Measurements from ENCODE around the gene DNAAF5. TPM values are rescaled to one million over a fixed set of nuclear protein-coding genes. Genes with fewer than 3 reads are reported as not detected.
A peak's percentile ranks its signal among the peaks of the same experiment; 100 is the strongest.

Gene DNAAF5
- total RNA-seq, 4 donors from 2014 or later: 5.6 to 34.3 (median 13.3) TPM

GRCh38 chr7:774161-775109, 47.9 kb downstream of the DNAAF5 start:
- Histone ChIP-seq H3K27ac (no peak overlapping the region), H3K36me3 (no peaks in the 10 kb centered on the region), H3K4me1 (peaks cover 8 to 22% of the 10 kb centered on the region in 2 donors), H3K4me3 (no peak overlapping the region), H3K9me3 (no peaks in the 10 kb centered on the region), H3K27me3 (no peaks in the 10 kb centered on the region)
- TF ChIP-seq POLR2A (IDR thresholded peaks at IDR 0.05) (no peak), CTCF (IDR thresholded peaks at IDR 0.05) (peak; percentile 83 to 92 (median 84))
- intact Hi-C loops (cut with DNase I; ENCODE audit: low total_unique reads): loop anchor here (5.0 kb wide), 1 partner anchor 442 kb away; no protein-coding TSS in a partner anchor
- peak; percentile 46 to 66 for DNase-seq

- no peaks in the 10 kb centered on the region for H3K9me3 ChIP-seq
- TF ChIP-seq CTCF (IDR thresholded peaks at IDR 0.05): no peak
- TF ChIP-seq POLR2A (IDR thresholded peaks at IDR 0.05): no peak
- intact Hi-C loops (cut with DNase I; ENCODE audit: low total_unique reads): no loop called here
- H3K27ac ChIP-seq: no peak overlapping the region
- no peaks in the 10 kb centered on the region for H3K36me3 ChIP-seq
- DNase-seq: no peak
- H3K4me1 ChIP-seq: peaks cover 0 to 11% of the 10 kb centered on the region in 2 donors
- H3K4me3 ChIP-seq: no peak overlapping the region
- no peaks in the 10 kb centered on the region for H3K27me3 ChIP-seq
These were observed 49.9 kb downstream of the DNAAF5 start for GRCh38 chr7:776381-776780.

DNA sequence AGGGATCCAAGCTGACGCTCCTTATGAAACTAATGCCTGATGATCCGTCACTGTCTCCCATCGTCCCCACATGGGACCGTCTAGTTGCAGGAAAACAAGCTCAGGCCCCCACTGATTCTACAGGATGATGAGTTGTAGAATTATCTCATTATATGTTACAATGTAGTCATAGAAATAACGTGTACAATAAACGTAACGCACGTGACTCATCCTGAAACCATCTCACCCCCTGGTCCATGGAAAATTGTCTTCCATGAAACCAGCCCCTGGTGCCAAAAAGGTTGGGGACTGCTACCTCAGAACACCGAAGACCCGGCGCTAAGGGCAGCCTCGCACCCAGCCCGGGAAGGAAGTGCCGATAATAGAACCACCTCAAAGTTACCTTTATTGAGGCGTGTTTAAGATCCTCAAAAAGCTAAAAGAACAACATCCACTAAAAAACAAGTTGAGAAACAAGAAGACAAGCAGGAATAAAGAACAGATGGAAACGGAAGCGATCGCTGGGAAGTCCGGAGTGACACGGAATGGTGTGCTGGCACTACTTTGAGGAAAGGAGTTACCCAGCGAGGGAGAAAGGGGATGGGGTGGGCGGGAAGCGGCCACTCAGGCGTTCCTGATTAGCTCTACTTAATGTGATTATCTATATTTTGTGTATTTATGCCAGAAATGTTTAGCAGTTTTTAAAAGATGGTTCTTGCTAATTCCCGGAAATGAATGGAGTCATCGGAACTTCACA, 50.7 kb downstream of the DNAAF5 start:
- TF ChIP-seq CTCF (IDR thresholded peaks at IDR 0.05): no peak
- TF ChIP-seq POLR2A (IDR thresholded peaks at IDR 0.05): no peak
- Histone ChIP-seq H3K9me3 (no peaks in the 10 kb centered on the region), H3K27ac (no peak overlapping the region), H3K27me3 (no peaks in the 10 kb centered on the region), H3K4me3 (no peak overlapping the region), H3K36me3 (no peaks in the 10 kb centered on the region), H3K4me1 (peaks cover 0 to 4% of the 10 kb centered on the region in 2 donors)
- no peak for DNase-seq
- intact Hi-C loops (cut with DNase I; ENCODE audit: low total_unique reads): no loop called here

GRCh38 chr7:777728-778078, 51.2 kb downstream of the DNAAF5 start:
- H3K4me3 ChIP-seq: no peak overlapping the region
- no peaks in the 10 kb centered on the region for H3K36me3 ChIP-seq
- TF ChIP-seq CTCF (IDR thresholded peaks at IDR 0.05): no peak
- TF ChIP-seq POLR2A (IDR thresholded peaks at IDR 0.05): no peak
- H3K9me3 ChIP-seq: no peaks in the 10 kb centered on the region
- H3K4me1 ChIP-seq: no peaks in the 10 kb centered on the region
- DNase-seq: no peak
- intact Hi-C loops (cut with DNase I; ENCODE audit: low total_unique reads): no loop called here
- no peaks in the 10 kb centered on the region for H3K27me3 ChIP-seq
- no peak overlapping the region for H3K27ac ChIP-seq

Measured in uterus (tissue), 4 donors.